Neuronal stem cell (in vitro differentiated cells): ENCODE results near the gene GIMD1.

Experiments used
- DNase-seq: peaks from one replicate; pipeline ENCODE4 v3.0.0-alpha.2; 2013; ENCODE audit warnings: low spot score
- H2AFZ ChIP-seq: one replicate; pipeline ENCODE4 v1.6.1; 2013; ENCODE audit warnings: mild to moderate bottlenecking, low read length, inconsistent platforms
- H2AK5ac ChIP-seq: 2 replicates; pipeline ENCODE4 v1.6.1; 2013; ENCODE audit warnings: low read depth, mild to moderate bottlenecking, inconsistent platforms, low read length, moderate library complexity, mixed read lengths
- H2BK120ac ChIP-seq: 2 replicates; pipeline ENCODE4 v1.6.1; 2013; ENCODE audit warnings: low read depth, mild to moderate bottlenecking, inconsistent platforms, low read length, moderate library complexity, mixed read lengths
- H2BK12ac ChIP-seq: one replicate; pipeline ENCODE4 v1.6.1; 2013; ENCODE audit warnings: low read length, inconsistent platforms
- H2BK15ac ChIP-seq: 2 replicates; pipeline ENCODE4 v1.6.1; 2013; ENCODE audit warnings: mild to moderate bottlenecking, low read length, inconsistent platforms, mixed read lengths
- H2BK5ac ChIP-seq: one replicate; pipeline ENCODE4 v1.6.1; 2013; ENCODE audit warnings: inconsistent platforms, mild to moderate bottlenecking, low read length, moderate library complexity
- H3K14ac ChIP-seq: one replicate; pipeline ENCODE4 v1.6.1; 2013; ENCODE audit warnings: low read length, inconsistent platforms
- H3K18ac ChIP-seq: 2 replicates; pipeline ENCODE4 v1.6.1; 2013; ENCODE audit warnings: low read length, inconsistent platforms
- H3K23ac ChIP-seq: 2 replicates; pipeline ENCODE4 v1.6.1; 2013; ENCODE audit warnings: low read depth, mild to moderate bottlenecking, mixed read lengths, low read length, inconsistent platforms; ENCODE audit not compliant: poor library complexity
- H3K27ac ChIP-seq: replicated peaks from 3 replicates; pipeline ENCODE4 v1.5.1; 2013; ENCODE audit warnings: low read length, inconsistent platforms
- H3K27me3 ChIP-seq, 3 experiments: 2 replicates each; pipeline ENCODE4 v1.6.1; 2013; ENCODE audit warnings: low read length in 3 of 3, mild to moderate bottlenecking in 2 of 3, inconsistent platforms in 1 of 3, low read depth in 1 of 3, mixed read lengths in 1 of 3, moderate library complexity in 1 of 3; ENCODE audit not compliant: control insufficient read depth in 3 of 3, insufficient read depth in 3 of 3
- H3K36me3 ChIP-seq, 2 donors: replicated peaks in 1 of 2; 2 replicates each; pipeline ENCODE4 v1.6.1; 2013; ENCODE audit warnings: low read length in 2 of 2; ENCODE audit not compliant: control insufficient read depth in 2 of 2, insufficient read depth in 2 of 2
- H3K4ac ChIP-seq: 2 replicates; pipeline ENCODE4 v1.6.1; 2013; ENCODE audit warnings: inconsistent platforms, mild to moderate bottlenecking, low read length, moderate library complexity
- H3K4me1 ChIP-seq, 2 donors: 1 replicate in 1 of 2; 2 replicates in 1 of 2; pipeline ENCODE4 v1.6.1; 2013; ENCODE audit warnings: low read length in 2 of 2, low read depth in 1 of 2; ENCODE audit not compliant: control insufficient read depth in 2 of 2, insufficient read depth in 1 of 2
- H3K4me2 ChIP-seq: one replicate; pipeline ENCODE4 v1.6.1; 2013; ENCODE audit warnings: mild to moderate bottlenecking, low read length, inconsistent platforms; ENCODE audit not compliant: insufficient read depth, poor library complexity, severe bottlenecking
- H3K4me3 ChIP-seq, 2 donors: 2 replicates each; pipeline ENCODE4 v1.5.1; 2013; ENCODE audit warnings: low read length in 2 of 2, mild to moderate bottlenecking in 2 of 2, inconsistent platforms in 1 of 2, moderate library complexity in 1 of 2
- H3K79me1 ChIP-seq: one replicate; pipeline ENCODE4 v1.6.1; 2013; ENCODE audit warnings: low read depth, mild to moderate bottlenecking, inconsistent platforms, low read length, moderate library complexity
- H3K9ac ChIP-seq: one replicate; pipeline ENCODE4 v1.6.1; 2013; ENCODE audit warnings: mild to moderate bottlenecking, low read depth, low read length, inconsistent platforms; ENCODE audit not compliant: poor library complexity
- H3K9me3 ChIP-seq, 2 donors: replicated peaks in 1 of 2; 2 replicates each; pipeline versions ENCODE3 to v1.6.1; 2013; ENCODE audit warnings: low read length in 2 of 2, mild to moderate bottlenecking in 2 of 2, inconsistent platforms in 1 of 2, low read depth in 1 of 2, mixed read lengths in 1 of 2, moderate library complexity in 1 of 2; ENCODE audit not compliant: control insufficient read depth in 2 of 2, insufficient read depth in 1 of 2
- H4K8ac ChIP-seq: one replicate; pipeline ENCODE4 v1.6.1; 2013; ENCODE audit warnings: low read depth, mild to moderate bottlenecking, inconsistent platforms, low read length, moderate library complexity
- H4K91ac ChIP-seq: one replicate; pipeline ENCODE4 v1.6.1; 2013; ENCODE audit warnings: low read length, low read depth, mild to moderate bottlenecking, inconsistent platforms; ENCODE audit not compliant: poor library complexity
- WGBS, 2 donors: extraction: QIAGEN DNeasy Blood & Tissue Kit; methylation state at CpG; one replicate each; pipeline ENCODE4 v1.1.7; 2013; ENCODE audit warnings: missing lambda C conversion rate in 2 of 2, mixed read lengths in 1 of 2; ENCODE audit not compliant: insufficient read length in 2 of 2, insufficient replicate concordance in 1 of 2; ENCODE audit errors: extremely low coverage in 2 of 2; 5-methylcytosine and 5-hydroxymethylcytosine counted together

Gene GIMD1

DNA sequence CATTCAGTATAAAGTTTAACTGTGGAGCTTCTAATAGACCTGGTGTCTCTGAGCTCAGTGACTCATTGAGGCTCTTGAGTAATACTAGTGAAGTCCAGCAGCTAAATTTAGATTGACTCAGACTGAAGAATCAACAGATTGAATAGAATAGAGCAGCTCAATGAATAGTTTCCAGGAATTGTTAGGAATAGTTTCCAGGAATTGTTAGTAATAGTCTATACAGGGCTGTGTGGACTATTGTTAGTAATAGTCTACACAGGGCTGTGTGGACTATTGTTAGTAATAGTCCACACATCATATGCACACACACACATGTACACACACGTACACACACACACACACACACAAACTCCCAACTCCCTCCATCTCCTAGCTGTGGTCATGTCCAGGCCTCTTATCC, 3.0 kb downstream of the GIMD1 start:
- H3K4me1 ChIP-seq: peaks cover 0 to 7% of the 10 kb centered on the region in 2 donors
- H2AFZ ChIP-seq: peak overlapping the region; percentile 63
- DNase-seq: no peak
- no peak overlapping the region for H2AK5ac ChIP-seq
- no peak overlapping the region for H3K27ac ChIP-seq
- H3K79me1 ChIP-seq: no peaks in the 10 kb centered on the region
- H3K27me3 ChIP-seq: no peaks in the 10 kb centered on the region
- no peak overlapping the region for H3K14ac ChIP-seq
- no peak overlapping the region for H4K91ac ChIP-seq
- no peak overlapping the region for H3K9ac ChIP-seq
- no peak overlapping the region for H3K23ac ChIP-seq
- H2BK120ac ChIP-seq: no peak overlapping the region
- H3K4me2 ChIP-seq: no peak overlapping the region
- no peak overlapping the region for H2BK5ac ChIP-seq
- H3K36me3 ChIP-seq: no peaks in the 10 kb centered on the region
- no peaks in the 10 kb centered on the region for H3K9me3 ChIP-seq
- no peak overlapping the region for H2BK12ac ChIP-seq
- no peak overlapping the region for H3K18ac ChIP-seq
- WGBS, 2 donors: no CpG with 5 or more reads among the region's 1 CpG
- no peak overlapping the region for H3K4me3 ChIP-seq
- H3K4ac ChIP-seq: no peak overlapping the region
- H2BK15ac ChIP-seq: no peak overlapping the region
- no peak overlapping the region for H4K8ac ChIP-seq

DNA sequence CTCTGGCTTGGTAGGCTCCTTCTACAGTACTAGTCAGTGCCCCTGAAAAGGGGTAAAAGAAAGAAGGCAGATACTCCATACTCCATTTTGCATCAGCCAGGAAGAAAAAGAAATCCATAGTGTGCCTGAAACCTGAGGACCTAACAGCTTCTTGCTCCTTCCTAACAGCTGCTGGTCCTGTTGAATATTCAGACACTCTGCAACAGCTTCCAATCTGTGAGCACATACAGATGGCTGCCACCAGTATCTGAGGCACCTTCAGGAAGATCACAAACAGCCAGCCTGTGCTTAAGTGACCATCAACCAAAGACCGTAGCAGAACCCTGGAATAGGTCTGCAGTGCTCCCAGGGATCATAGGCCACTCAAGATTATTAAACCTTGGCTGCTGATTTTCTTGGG, 4.3 kb downstream of the GIMD1 start:
- no peak overlapping the region for H3K27ac ChIP-seq
- no peak overlapping the region for H2BK12ac ChIP-seq
- no peak overlapping the region for H3K18ac ChIP-seq
- no peaks in the 10 kb centered on the region for H3K79me1 ChIP-seq
- H4K91ac ChIP-seq: no peak overlapping the region
- no peaks in the 10 kb centered on the region for H3K27me3 ChIP-seq
- no peaks in the 10 kb centered on the region for H3K36me3 ChIP-seq
- H3K14ac ChIP-seq: no peak overlapping the region
- no peak overlapping the region for H3K9ac ChIP-seq
- no peak overlapping the region for H2BK5ac ChIP-seq
- H3K23ac ChIP-seq: no peak overlapping the region
- peak overlapping the region; percentile 92 for H2AFZ ChIP-seq
- H3K4me1 ChIP-seq: peaks cover 0 to 7% of the 10 kb centered on the region in 2 donors
- no peak overlapping the region for H3K4me2 ChIP-seq
- DNase-seq: no peak
- no peaks in the 10 kb centered on the region for H3K9me3 ChIP-seq
- no peak overlapping the region for H2BK120ac ChIP-seq
- H3K4ac ChIP-seq: no peak overlapping the region
- no peak overlapping the region for H2BK15ac ChIP-seq
- peak overlapping the region; percentile 31 for H4K8ac ChIP-seq
- WGBS, 2 donors: no CpG with 5 or more reads among the region's 1 CpG
- no peak overlapping the region for H3K4me3 ChIP-seq
- H2AK5ac ChIP-seq: no peak overlapping the region

DNA sequence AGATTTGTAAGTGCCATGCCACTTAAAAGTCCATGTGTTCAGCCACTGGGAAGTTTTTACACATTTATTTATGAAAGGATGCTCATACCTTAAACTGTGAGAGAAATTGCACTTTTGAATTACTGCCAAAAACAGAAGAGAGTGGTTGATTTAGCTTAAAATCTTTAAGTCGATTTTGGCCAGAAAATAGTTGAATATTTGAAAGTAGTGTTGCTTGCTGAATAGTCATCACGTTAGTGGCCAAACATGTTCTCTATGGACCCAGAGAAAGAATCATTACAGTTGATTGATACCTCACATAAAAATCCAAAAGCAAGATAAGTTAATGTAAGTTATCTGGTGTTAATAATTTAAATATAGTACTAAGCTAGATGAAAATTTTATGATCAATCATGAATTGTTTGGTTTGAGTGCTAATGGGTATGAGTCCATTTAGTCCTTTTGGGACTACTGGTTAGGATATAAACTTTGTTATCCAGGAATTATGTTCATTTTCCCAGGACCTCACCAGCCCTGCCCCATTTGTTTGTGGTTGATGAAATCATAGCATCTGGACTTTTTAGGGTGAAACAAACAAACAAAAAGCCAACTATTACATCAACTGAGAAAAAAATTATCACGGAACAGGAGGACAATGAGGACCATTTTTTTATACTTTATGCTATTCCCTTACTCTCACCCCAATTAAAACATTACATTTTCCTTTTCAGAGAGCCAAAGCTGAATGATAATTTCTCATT, 6.3 kb downstream of the GIMD1 start:
- no peak overlapping the region for H2BK5ac ChIP-seq
- no peak overlapping the region for H4K91ac ChIP-seq
- H2BK12ac ChIP-seq: no peak overlapping the region
- no peak overlapping the region for H3K27ac ChIP-seq
- no peak overlapping the region for H3K4me2 ChIP-seq
- no peaks in the 10 kb centered on the region for H3K27me3 ChIP-seq
- no peak overlapping the region for H2AFZ ChIP-seq
- H3K4me3 ChIP-seq: no peak overlapping the region
- no peak overlapping the region for H4K8ac ChIP-seq
- H3K4me1 ChIP-seq: peaks cover 0 to 7% of the 10 kb centered on the region in 2 donors
- no peak overlapping the region for H2BK120ac ChIP-seq
- no peak overlapping the region for H2BK15ac ChIP-seq
- H3K36me3 ChIP-seq: no peaks in the 10 kb centered on the region
- no peak for DNase-seq
- WGBS, 2 donors: no CpG with 5 or more reads among the region's 3 CpGs
- no peak overlapping the region for H2AK5ac ChIP-seq
- no peak overlapping the region for H3K23ac ChIP-seq
- H3K4ac ChIP-seq: no peak overlapping the region
- no peaks in the 10 kb centered on the region for H3K9me3 ChIP-seq
- H3K9ac ChIP-seq: no peak overlapping the region
- no peak overlapping the region for H3K18ac ChIP-seq
- H3K79me1 ChIP-seq: no peaks in the 10 kb centered on the region
- H3K14ac ChIP-seq: no peak overlapping the region

DNA sequence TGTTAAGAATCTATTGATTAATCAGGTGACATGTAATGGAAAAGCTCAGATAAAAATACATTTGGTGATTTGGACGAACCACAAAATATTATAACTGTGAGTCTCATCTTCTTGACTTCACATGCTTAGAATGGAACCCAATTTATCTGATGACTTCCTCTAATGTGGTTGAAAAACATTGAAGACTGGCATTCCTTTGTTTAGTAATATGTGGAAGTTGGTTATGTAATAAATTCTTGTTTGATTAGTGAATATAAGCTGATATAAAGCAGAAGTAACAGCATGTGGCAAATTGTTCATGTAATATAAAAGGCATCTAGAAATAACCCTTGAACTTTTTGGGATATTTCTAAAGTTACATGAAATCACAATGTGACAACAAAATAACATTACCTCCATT, 9.7 kb downstream of the GIMD1 start:
- no peaks in the 10 kb centered on the region for H3K9me3 ChIP-seq
- no peaks in the 10 kb centered on the region for H3K36me3 ChIP-seq
- H2BK15ac ChIP-seq: no peak overlapping the region
- H4K91ac ChIP-seq: no peak overlapping the region
- no peaks in the 10 kb centered on the region for H3K79me1 ChIP-seq
- H2AK5ac ChIP-seq: no peak overlapping the region
- H2BK120ac ChIP-seq: no peak overlapping the region
- no peak overlapping the region for H2BK5ac ChIP-seq
- H3K4me3 ChIP-seq: no peak overlapping the region
- H3K4me2 ChIP-seq: no peak overlapping the region
- H4K8ac ChIP-seq: no peak overlapping the region
- H3K14ac ChIP-seq: no peak overlapping the region
- no peak overlapping the region for H3K23ac ChIP-seq
- no peaks in the 10 kb centered on the region for H3K4me1 ChIP-seq
- no CpG with 5 or more reads among the region's 1 CpG for WGBS, 2 donors
- H3K4ac ChIP-seq: no peak overlapping the region
- no peaks in the 10 kb centered on the region for H3K27me3 ChIP-seq
- no peak overlapping the region for H3K18ac ChIP-seq
- no peak for DNase-seq
- H2BK12ac ChIP-seq: no peak overlapping the region
- no peak overlapping the region for H2AFZ ChIP-seq
- H3K27ac ChIP-seq: no peak overlapping the region
- H3K9ac ChIP-seq: no peak overlapping the region
